ENCODE data around the gene THAP4.
A peak's percentile ranks its signal among the peaks of the same experiment; 100 is the strongest.
"Not testable (repeated sequence)": the region's sequence is repeated elsewhere in the genome, so short reads cannot be mapped to it uniquely, and the experiment has no call there.

Gene THAP4

DNA sequence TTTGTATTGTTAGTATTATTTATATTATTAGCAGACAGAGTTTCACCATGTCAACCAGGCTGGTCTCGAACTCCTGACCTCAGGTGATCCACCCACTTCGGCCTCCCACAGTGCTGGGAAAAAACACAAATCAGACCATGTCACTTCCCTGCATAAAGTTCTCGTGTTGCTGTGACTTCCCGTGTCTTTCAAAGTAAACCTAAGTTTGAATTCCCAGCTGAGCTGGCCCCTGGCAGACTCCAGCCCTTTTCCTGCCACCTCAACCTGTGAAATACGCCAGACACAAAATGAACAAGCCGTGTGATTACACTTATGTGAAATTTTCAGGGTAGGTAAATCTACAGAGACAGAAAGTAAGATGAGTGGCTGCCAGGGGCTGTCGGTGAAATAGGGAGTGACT is 70.5 kb downstream of the THAP4 start:
- H3K27me3 Mint-ChIP-seq, result peaks cover 5% of the 10 kb centered on the region
- H3K4me3 Mint-ChIP-seq, result no peak overlapping the region
- H3K9me3 Mint-ChIP-seq, result no peaks in the 10 kb centered on the region
- no peak for DNase-seq
- no peaks in the 10 kb centered on the region for H3K4me1 Mint-ChIP-seq
- H3K27ac Mint-ChIP-seq, result no peak overlapping the region
- no peaks in the 10 kb centered on the region for H3K36me3 Mint-ChIP-seq
- CTCF ChIA-PET, result interaction anchor here (1.3 kb wide), 1 partner anchor 19 kb away, joined by 3 read pairs; no protein-coding TSS in a partner anchor

DNA sequence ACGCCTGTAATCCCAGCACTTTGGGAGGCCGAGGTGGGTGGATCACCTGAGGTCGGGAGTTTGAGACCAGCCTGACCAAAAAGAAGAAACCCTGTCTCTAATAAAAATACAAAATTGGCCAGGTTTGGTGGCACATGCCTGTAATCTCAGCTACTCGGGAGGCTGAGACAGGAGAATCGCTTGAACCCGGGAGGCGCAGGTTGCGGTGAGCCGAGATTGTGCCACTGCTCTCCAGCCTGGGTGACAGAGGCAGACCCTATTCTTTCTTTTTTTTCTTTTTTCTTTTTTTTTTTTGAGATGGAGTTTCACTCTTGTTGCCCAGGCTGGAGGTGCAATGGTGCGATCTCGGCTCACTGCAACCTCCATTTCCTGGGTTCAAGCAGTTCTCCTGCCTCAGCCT is 70.9 kb downstream of the THAP4 start:
- H3K4me3 Mint-ChIP-seq, H3K36me3 Mint-ChIP-seq, H3K27ac Mint-ChIP-seq, DNase-seq, H3K9me3 Mint-ChIP-seq, CTCF ChIA-PET, H3K27me3 Mint-ChIP-seq, H3K4me1 Mint-ChIP-seq: not testable (repeated sequence)

- CTCF ChIA-PET, result no interaction called here
- no peaks in the 10 kb centered on the region for H3K4me1 Mint-ChIP-seq
- H3K36me3 Mint-ChIP-seq, result no peaks in the 10 kb centered on the region
- peaks cover 13% of the 10 kb centered on the region for H3K27me3 Mint-ChIP-seq
- DNase-seq, result no peak
- H3K4me3 Mint-ChIP-seq, result no peak overlapping the region
- H3K9me3 Mint-ChIP-seq, result no peaks in the 10 kb centered on the region
- no peak overlapping the region for H3K27ac Mint-ChIP-seq
These were observed 71.5 kb downstream of the THAP4 start for GRCh38 chr2:241565411-241565810.

- Mint-ChIP-seq H3K4me3 (no peak overlapping the region), H3K9me3 (no peaks in the 10 kb centered on the region), H3K27ac (no peak overlapping the region), H3K4me1 (peaks cover 1% of the 10 kb centered on the region), H3K36me3 (no peaks in the 10 kb centered on the region), H3K27me3 (peaks cover 19% of the 10 kb centered on the region)
- no peak for DNase-seq
- CTCF ChIA-PET, result no interaction called here
These were observed 72.2 kb downstream of the THAP4 start for GRCh38 chr2:241564596-241565410.

GRCh38 chr2:241563981-241564595 is 72.9 kb downstream of the THAP4 start:
- Mint-ChIP-seq H3K4me3 (no peak overlapping the region), H3K27me3 (peaks cover 26% of the 10 kb centered on the region), H3K27ac (no peak overlapping the region), H3K9me3 (no peaks in the 10 kb centered on the region), H3K36me3 (no peaks in the 10 kb centered on the region), H3K4me1 (peaks cover 3% of the 10 kb centered on the region)
- DNase-seq, result no peak
- CTCF ChIA-PET, result no interaction called here

GRCh38 chr2:241563571-241563980 is 73.4 kb downstream of the THAP4 start:
- CTCF ChIA-PET, result no interaction called here
- peaks cover 3% of the 10 kb centered on the region for H3K4me1 Mint-ChIP-seq
- DNase-seq, result no peak
- peaks cover 30% of the 10 kb centered on the region for H3K27me3 Mint-ChIP-seq
- no peak overlapping the region for H3K27ac Mint-ChIP-seq
- H3K9me3 Mint-ChIP-seq, result no peaks in the 10 kb centered on the region
- no peaks in the 10 kb centered on the region for H3K36me3 Mint-ChIP-seq
- H3K4me3 Mint-ChIP-seq, result no peak overlapping the region

DNA sequence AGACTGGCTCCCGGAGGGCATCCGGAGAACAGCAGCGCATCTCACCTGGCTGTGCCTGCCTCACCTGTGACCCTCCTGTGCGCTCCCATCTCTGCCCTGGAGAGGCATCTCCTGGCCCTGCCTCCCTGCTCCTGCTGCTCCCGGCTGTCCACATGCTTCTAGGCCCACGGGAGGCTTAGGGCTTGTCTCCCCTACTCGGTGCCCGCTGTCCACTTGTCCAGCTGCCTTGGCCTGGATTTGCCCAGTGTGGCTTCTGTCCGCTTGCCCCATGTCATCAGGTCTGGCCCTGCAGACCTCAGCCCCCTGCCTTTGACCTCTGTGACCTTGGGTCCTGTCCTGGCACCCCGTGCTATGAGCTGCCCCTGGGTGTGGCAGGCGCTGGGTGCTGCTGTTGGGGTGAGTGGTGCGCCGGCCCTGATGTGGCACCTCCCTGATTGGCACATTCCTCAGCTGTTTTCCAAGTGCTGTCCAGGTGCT is 73.9 kb downstream of the THAP4 start:
- H3K36me3 Mint-ChIP-seq, result peaks cover 2% of the 10 kb centered on the region
- no peaks in the 10 kb centered on the region for H3K9me3 Mint-ChIP-seq
- H3K4me1 Mint-ChIP-seq, result peaks cover 7% of the 10 kb centered on the region
- H3K4me3 Mint-ChIP-seq, result no peak overlapping the region
- H3K27ac Mint-ChIP-seq, result no peak overlapping the region
- CTCF ChIA-PET, result no interaction called here
- peaks cover 35% of the 10 kb centered on the region for H3K27me3 Mint-ChIP-seq
- no peak for DNase-seq

GRCh38 chr2:241562269-241562891 is 74.6 kb downstream of the THAP4 start:
- Mint-ChIP-seq H3K4me3 (no peak overlapping the region), H3K36me3 (peaks cover 3% of the 10 kb centered on the region), H3K27ac (no peak overlapping the region), H3K27me3 (peaks cover 42% of the 10 kb centered on the region), H3K4me1 (peaks cover 13% of the 10 kb centered on the region), H3K9me3 (no peaks in the 10 kb centered on the region)
- CTCF ChIA-PET, result no interaction called here
- no peak for DNase-seq

- Mint-ChIP-seq H3K4me1 (peaks cover 13% of the 10 kb centered on the region), H3K4me3 (no peak overlapping the region), H3K36me3 (peaks cover 3% of the 10 kb centered on the region), H3K27me3 (peaks cover 47% of the 10 kb centered on the region), H3K27ac (no peak overlapping the region), H3K9me3 (no peaks in the 10 kb centered on the region)
- DNase-seq, result no peak
- CTCF ChIA-PET, result no interaction called here
These were observed 75.1 kb downstream of the THAP4 start for GRCh38 chr2:241561832-241562231.

GRCh38 chr2:241560883-241561474 is 76.0 kb downstream of the THAP4 start:
- H3K27ac Mint-ChIP-seq, result no peak overlapping the region
- CTCF ChIA-PET, result no interaction called here
- DNase-seq, result no peak
- no peak overlapping the region for H3K4me3 Mint-ChIP-seq
- H3K36me3 Mint-ChIP-seq, result peaks cover 3% of the 10 kb centered on the region
- H3K9me3 Mint-ChIP-seq, result no peaks in the 10 kb centered on the region
- H3K27me3 Mint-ChIP-seq, result peaks cover 56% of the 10 kb centered on the region
- H3K4me1 Mint-ChIP-seq, result peaks cover 14% of the 10 kb centered on the region

- Mint-ChIP-seq H3K36me3 (peaks cover 3% of the 10 kb centered on the region), H3K9me3 (no peaks in the 10 kb centered on the region), H3K27me3 (peaks cover 62% of the 10 kb centered on the region), H3K4me1 (peaks cover 21% of the 10 kb centered on the region), H3K27ac (no peak overlapping the region), H3K4me3 (peak overlapping the region; percentile 61)
- no peak for DNase-seq
- CTCF ChIA-PET, result no interaction called here
These were observed 76.6 kb downstream of the THAP4 start for GRCh38 chr2:241560162-241560882.

DNA sequence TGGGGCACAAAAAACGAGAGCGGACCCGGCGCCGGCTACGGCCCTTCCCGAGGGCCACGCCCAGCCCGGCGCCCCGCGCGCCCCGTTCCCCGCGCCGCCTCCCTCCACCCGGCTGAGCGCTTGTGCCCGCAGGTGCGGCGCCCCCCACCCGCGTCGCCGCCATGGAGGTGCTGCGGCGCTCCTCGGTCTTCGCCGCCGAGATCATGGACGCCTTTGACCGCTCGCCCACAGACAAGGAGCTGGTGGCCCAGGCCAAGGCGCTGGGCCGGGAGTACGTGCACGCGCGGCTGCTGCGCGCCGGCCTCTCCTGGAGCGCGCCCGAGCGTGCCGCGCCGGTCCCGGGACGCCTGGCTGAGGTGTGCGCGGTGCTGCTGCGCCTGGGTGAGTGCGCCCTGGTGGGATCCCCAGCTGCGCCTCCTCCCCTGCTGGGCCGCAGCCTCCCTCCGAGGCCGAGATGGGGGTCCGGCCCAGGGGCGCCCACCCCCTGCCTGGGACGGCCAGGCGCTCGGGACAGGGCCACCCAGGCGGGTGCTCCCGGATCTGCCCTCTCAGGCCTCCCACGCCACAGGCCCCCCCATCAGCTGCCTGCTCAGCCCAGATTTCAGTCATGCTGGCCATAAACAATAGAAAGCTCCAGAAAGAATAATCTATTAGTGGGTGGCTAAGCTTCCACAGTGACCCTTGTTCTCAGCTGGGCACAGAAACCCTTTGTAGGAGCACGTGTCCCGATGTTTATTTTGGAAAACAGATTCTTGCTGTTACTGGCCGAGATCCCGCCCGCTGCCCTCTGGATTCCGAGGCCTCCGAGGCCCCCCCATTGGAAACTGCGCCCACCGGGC is 77.4 kb downstream of the THAP4 start:
- Mint-ChIP-seq H3K27ac (no peak overlapping the region), H3K4me1 (peaks cover 21% of the 10 kb centered on the region), H3K27me3 (peaks cover 70% of the 10 kb centered on the region), H3K9me3 (no peaks in the 10 kb centered on the region), H3K4me3 (peak overlapping the region; percentile 61), H3K36me3 (peaks cover 3% of the 10 kb centered on the region)
- no peak for DNase-seq
- CTCF ChIA-PET, result no interaction called here

DNA sequence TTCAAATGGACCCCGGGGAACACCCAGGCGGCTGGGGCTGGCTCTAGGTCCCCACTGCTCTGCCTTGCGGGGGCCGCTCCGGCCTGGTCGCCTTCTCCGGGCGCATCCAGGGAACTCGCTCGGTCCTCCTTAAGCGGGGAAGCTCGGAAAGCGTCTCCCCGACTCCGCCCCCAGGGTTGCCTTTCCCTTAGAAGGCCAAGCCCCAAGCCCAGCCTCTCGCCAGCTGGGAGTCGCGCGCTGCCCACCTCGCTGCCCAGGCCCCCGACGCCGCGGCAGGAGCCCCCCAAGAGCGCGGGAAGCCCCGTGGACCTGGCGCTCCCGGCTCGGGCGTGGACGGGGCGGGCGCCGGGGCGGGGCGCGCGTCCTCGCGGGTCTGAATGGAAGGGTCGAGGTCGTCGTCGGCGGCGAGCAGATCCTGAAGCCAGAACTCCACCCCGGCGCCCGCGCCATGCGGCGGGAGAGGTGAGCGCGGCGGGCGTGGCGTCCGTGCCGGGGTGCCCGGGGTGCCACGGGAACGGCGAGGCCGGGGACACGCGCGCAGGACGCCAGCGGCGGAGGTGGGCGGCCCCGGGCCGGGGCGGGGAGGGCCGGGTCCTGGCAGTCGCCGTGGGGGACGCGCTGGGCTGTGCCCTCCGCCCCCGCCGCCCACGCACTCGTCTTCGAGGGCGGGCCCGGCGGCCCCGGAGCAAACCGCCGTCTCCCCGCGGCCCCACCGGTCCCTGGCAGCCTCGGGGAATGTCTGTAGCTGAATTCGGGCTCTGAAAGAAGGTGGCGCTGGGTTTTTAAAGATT is 78.2 kb downstream of the THAP4 start, which contains the start of gene BOK:
Gene BOK, plus strand, starts transcription at position 214 of the 791 bp plus-strand sequence. CDS start 739 bp downstream, outside the sequence.
- DNase-seq, result no peak
- H3K9me3 Mint-ChIP-seq, result no peaks in the 10 kb centered on the region
- H3K4me1 Mint-ChIP-seq, result peaks cover 21% of the 10 kb centered on the region
- H3K4me3 Mint-ChIP-seq, result peak within 1 kb of the TSS; percentile 65
- peaks cover 78% of the 10 kb centered on the region for H3K27me3 Mint-ChIP-seq
- H3K36me3 Mint-ChIP-seq, result peaks cover 3% of the 10 kb centered on the region
- CTCF ChIA-PET, result no interaction called here
- no peak within 1 kb of the TSS for H3K27ac Mint-ChIP-seq
